Duodenal mucosa (tissue), 2 donors: ENCODE results near the gene SPIN2B.
"Not testable (repeated sequence)": the region's sequence is repeated elsewhere in the genome, so short reads cannot be mapped to it uniquely, and the experiment has no call there.

Experiments
- H3K27ac ChIP-seq: one replicate; pipeline ENCODE4 v1.7.0; 2013; ENCODE audit warnings: low read depth, low read length
- H3K27me3 ChIP-seq, 2 donors: one replicate each; pipeline ENCODE4 v1.7.0; 2013; ENCODE audit warnings: low read length in 2 of 2, control low read depth in 1 of 2; ENCODE audit not compliant: insufficient read depth in 2 of 2, control insufficient read depth in 1 of 2
- H3K36me3 ChIP-seq, 2 donors: one replicate each; pipeline ENCODE4 v1.7.0; 2013; ENCODE audit warnings: low read length in 2 of 2, control low read depth in 1 of 2; ENCODE audit not compliant: insufficient read depth in 2 of 2, control insufficient read depth in 1 of 2
- H3K4me1 ChIP-seq, 2 donors: one replicate each; pipeline ENCODE4 v1.7.0; 2013; ENCODE audit warnings: low read length in 2 of 2, control low read depth in 1 of 2; ENCODE audit not compliant: insufficient read depth in 2 of 2, control insufficient read depth in 1 of 2
- H3K4me3 ChIP-seq, 2 donors: one replicate each; pipeline ENCODE4 v1.7.0; 2013; ENCODE audit warnings: low read length in 2 of 2, low read depth in 1 of 2
- H3K9ac ChIP-seq, 2 donors: one replicate each; pipeline ENCODE4 v1.7.0; 2013; ENCODE audit warnings: low read length in 2 of 2, low read depth in 1 of 2
- H3K9me3 ChIP-seq, 2 donors: one replicate each; pipeline ENCODE4 v1.7.0; 2013; ENCODE audit warnings: low read length in 2 of 2, control low read depth in 1 of 2; ENCODE audit not compliant: control insufficient read depth in 1 of 2

The SPIN2B gene

DNA sequence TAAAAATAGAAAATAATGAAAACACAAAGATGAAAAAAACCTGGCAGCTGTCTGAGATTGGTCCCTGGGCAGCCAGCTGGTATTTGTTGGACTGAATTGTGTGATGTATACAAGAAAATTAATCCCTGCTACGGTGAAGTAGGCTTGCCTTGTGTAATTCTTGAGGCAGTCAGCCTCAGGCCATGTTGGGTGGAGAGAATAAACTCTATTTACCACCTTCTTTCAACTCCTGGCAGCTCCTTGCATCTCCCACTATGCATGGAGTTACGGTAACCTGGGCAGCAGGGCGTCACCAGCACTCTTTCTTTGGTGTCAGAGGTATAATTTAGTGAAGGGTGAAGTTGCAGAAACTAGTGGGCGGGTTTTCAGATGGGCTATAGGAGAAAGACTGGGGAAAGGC lies 12.4 kb upstream of the SPIN2B start:
- Histone ChIP-seq H3K4me3 (no peak overlapping the region), H3K9ac (no peak overlapping the region), H3K27ac (no peak overlapping the region), H3K36me3 (no peaks in the 10 kb centered on the region), H3K27me3 (no peaks in the 10 kb centered on the region), H3K4me1 (no peaks in the 10 kb centered on the region), H3K9me3 (no peaks in the 10 kb centered on the region)

DNA sequence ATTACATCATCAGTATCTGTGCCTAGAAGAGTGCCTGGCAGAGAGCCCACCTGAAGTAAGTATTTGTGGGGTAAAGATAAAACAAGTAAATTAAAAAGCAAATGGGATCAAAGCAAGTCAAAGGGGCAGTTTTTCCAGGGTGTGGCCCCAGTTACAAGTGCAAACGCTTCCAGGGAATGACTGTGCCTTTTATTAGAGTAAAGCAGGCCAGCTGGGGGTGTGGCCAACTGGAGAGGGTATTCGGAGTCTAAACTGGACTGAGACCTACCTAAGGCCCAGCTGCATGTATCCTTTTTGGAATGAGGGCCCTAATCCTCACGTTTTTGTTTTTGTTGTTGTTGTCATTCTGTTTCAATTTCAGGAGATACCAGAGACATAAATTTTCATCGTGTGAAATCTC lies 11.9 kb upstream of the SPIN2B start:
- not testable (repeated sequence) for H3K4me3 ChIP-seq

DNA sequence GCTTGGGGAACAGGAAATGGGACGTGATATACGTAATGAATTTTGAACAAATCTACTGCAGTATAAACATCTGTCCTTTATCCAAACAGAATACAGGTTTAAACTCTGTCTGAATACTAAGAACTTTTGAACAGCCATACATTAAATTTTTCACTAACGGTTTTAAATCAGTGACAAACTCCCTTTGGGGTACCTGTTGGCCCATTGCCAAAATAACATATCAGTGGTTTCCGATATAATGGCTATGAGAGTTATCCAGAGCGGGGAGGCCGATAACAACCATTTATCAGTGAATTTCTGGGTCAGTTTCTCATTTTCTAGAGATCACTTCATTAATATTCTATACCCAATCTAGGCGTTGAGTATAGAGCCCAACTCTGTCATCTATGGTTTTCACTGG lies 10.7 kb upstream of the SPIN2B start:
- no peaks in the 10 kb centered on the region for H3K36me3 ChIP-seq
- no peaks in the 10 kb centered on the region for H3K27me3 ChIP-seq
- no peak overlapping the region for H3K9ac ChIP-seq
- H3K9me3 ChIP-seq: no peaks in the 10 kb centered on the region
- H3K4me3 ChIP-seq: no peak overlapping the region
- no peaks in the 10 kb centered on the region for H3K4me1 ChIP-seq
- no peak overlapping the region for H3K27ac ChIP-seq

More for the DNA sequence above, 11.9 kb upstream of the SPIN2B start:
- not testable (repeated sequence) for H3K36me3 ChIP-seq, H3K4me1 ChIP-seq, H3K27me3 ChIP-seq, H3K9me3 ChIP-seq, H3K9ac ChIP-seq, H3K27ac ChIP-seq

DNA sequence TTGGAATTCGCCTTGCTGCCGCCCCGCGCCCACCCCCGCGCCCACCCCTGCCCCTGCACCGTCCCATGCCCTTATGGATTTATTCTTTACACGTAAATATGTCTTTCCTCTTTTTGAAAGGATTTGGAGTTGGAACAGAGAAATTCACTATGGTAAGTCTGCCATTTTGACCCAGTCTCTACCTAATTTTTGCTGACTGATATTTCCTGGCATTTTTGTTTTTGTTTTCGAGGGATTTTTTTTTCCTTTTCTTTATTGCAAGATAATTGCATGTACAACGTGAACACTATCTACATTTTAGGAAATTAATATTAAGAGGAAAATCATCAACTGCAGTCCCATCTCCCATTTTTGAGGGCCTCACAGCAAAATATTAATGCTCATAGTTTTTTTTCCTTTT lies 468 bp upstream of the SPIN2B start:
- peak overlapping the region; percentile 54 to 77 for H3K9ac ChIP-seq

DNA sequence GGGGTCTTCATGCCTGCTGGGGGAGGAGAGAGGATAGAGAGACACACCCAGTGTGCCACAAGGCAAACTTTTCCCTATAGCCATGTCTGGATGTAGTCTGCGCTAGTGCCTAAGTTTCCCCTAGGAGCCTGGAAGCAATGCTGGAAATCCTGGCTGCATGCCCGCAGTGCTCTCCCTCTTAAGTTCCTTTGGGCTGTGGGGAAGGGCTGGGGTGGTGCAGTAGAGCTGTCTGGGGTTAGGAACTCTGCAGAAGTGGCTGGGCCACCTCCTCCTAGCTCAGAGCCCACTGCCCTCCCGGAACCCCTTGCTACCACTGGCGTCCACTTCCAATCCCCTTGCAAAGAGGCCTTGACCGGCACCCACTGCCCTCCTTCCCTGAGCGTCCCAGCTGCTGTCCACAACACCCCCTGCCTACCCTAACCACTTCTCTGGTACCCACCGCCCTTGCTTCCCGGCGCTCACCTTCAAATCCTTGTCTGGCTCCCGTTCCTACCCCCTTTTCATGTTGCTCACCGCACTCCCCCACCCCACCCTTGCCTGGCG lies 658 bp downstream of the SPIN2B start:
- H3K27ac ChIP-seq, H3K4me1 ChIP-seq, H3K9me3 ChIP-seq, H3K36me3 ChIP-seq, H3K27me3 ChIP-seq: not testable (repeated sequence)
- H3K4me3 ChIP-seq: peak overlapping the region; percentile 71 to 76
- peak overlapping the region; percentile 54 to 77 for H3K9ac ChIP-seq

More for the DNA sequence above, 468 bp upstream of the SPIN2B start:
- H3K27me3 ChIP-seq: no peaks in the 10 kb centered on the region
- no peaks in the 10 kb centered on the region for H3K9me3 ChIP-seq
- H3K4me1 ChIP-seq: no peaks in the 10 kb centered on the region
- no peaks in the 10 kb centered on the region for H3K36me3 ChIP-seq
- no peak overlapping the region for H3K27ac ChIP-seq
- peak overlapping the region; percentile 71 to 76 for H3K4me3 ChIP-seq

DNA sequence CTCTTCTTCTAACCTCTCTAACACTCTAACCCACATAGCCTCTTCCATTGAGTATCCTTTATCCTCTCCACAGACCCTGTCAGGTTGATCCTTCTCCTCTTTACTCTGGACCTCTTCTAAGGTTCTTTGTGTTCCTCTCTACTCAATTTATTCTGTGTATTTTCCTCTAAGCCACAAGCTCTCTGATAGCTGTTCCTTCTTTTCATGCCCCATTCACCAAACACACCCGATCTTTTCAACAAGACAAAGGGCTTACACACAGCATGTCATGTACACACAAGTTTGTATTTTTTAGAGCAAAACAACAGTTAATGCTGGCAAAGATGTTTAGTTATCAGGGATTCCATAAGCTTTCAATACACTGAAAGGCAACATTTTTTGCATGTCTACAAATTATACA lies 1.9 kb downstream of the SPIN2B start:
- no peaks in the 10 kb centered on the region for H3K27me3 ChIP-seq
- no peaks in the 10 kb centered on the region for H3K36me3 ChIP-seq
- no peak overlapping the region for H3K27ac ChIP-seq
- H3K4me3 ChIP-seq: no peak overlapping the region
- H3K4me1 ChIP-seq: no peaks in the 10 kb centered on the region
- H3K9ac ChIP-seq: no peak overlapping the region
- H3K9me3 ChIP-seq: no peaks in the 10 kb centered on the region

DNA sequence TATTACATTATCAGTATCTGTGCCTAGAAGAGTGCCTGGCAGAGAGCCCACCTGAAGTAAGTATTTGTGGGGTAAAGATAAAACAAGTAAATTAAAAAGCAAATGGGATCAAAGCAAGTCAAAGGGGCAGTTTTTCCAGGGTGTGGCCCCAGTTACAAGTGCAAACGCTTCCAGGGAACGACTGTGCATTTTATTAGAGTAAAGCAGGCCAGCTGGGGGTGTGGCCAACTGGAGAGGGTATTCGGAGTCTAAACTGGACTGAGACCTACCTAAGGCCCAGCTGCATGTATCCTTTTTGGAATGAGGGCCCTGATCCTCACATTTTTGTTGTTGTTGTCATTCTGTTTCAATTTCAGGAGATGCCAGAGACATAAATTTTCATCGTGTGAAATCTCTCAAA lies 3.8 kb downstream of the SPIN2B start:
- not testable (repeated sequence) for H3K27ac ChIP-seq, H3K36me3 ChIP-seq, H3K4me1 ChIP-seq, H3K4me3 ChIP-seq, H3K9me3 ChIP-seq, H3K27me3 ChIP-seq, H3K9ac ChIP-seq

DNA sequence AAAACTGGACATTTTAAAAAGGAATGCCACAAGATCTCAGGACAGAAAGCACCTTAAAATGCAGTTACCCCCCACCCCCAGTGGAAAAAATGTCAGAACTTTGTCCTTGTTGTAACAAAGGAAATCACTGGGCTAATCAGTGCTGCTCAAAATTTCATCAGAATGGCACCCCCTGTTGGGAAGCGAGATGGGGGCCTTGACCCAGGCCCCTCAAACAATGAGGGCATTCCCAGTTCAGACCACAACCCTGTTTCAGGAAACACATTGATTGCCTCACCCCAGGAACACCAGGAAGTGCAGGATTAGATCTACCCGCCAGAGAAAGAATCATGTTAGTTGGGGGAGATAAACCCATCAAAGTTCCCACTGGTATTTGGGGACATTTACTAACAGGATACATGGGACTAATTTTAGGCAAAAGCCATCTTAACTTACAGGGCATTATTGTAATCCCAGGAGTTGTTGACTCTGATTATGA lies 16.4 kb downstream of the SPIN2B start:
- Histone ChIP-seq H3K4me3 (no peak overlapping the region), H3K36me3 (no peaks in the 10 kb centered on the region), H3K27ac (no peak overlapping the region), H3K4me1 (no peaks in the 10 kb centered on the region), H3K27me3 (no peaks in the 10 kb centered on the region), H3K9me3 (no peaks in the 10 kb centered on the region), H3K9ac (no peak overlapping the region)

DNA sequence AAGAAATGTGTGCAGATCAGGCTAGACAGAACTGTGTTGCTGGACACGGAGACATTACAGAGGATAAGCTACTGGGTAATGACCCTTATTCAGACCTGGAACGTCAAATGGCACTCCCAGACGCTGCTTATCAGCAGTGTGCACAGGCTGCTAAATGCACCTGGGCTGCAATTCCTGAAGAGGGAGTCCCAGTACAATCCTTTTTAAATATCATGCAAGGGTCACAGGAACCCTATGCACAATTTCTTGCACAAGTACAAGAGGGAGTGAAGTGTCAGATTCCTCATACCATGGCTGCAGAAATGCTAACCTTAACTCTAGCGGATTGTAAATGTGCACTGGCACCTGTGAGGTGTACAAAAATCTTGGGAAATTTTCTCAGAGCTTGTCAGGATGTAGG lies 16.9 kb downstream of the SPIN2B start:
- no peaks in the 10 kb centered on the region for H3K27me3 ChIP-seq
- no peak overlapping the region for H3K27ac ChIP-seq
- H3K9me3 ChIP-seq: no peaks in the 10 kb centered on the region
- no peaks in the 10 kb centered on the region for H3K4me1 ChIP-seq
- H3K9ac ChIP-seq: no peak overlapping the region
- no peak overlapping the region for H3K4me3 ChIP-seq
- no peaks in the 10 kb centered on the region for H3K36me3 ChIP-seq

DNA sequence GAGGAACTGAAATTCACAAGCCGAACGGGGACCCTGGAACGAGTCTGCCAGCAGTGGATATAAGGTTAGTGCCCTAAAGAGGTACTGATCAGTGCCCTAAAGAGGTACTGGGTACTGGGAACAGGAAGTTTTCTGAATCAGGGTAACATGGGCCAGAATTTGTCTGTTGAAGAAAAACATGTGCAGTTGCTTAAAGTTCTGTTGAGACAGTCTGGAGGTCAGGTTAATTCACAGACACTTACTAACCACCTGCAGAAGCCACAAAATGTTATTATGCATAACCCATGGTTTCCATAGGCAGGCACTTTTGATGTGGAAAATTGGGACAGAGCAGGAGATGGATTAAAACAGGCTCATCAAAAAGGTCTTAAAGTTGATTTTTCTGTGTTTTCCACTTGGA lies 17.9 kb downstream of the SPIN2B start:
- Histone ChIP-seq H3K36me3 (no peaks in the 10 kb centered on the region), H3K4me1 (no peaks in the 10 kb centered on the region), H3K27ac (no peak overlapping the region), H3K9ac (no peak overlapping the region), H3K4me3 (no peak overlapping the region), H3K9me3 (no peaks in the 10 kb centered on the region), H3K27me3 (no peaks in the 10 kb centered on the region)

DNA sequence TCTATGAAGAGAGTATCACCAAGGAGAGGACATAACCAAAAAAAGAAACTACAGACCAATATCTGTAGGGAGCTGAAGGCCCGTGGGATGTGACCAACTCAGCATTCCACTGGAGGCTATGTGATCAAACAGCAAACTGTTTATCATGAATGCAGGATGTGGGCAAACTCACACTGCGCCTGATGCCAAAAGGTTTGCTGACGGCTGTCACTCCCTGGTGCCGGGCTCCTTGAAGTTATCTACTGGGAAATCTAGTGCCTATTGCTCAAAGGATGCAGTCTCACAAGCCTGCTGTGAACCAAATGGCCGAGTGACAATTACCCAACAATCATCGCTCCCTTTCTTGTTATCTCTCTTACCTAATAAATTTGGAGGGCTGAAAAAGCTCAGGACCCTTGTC lies 18.4 kb downstream of the SPIN2B start:
- H3K9ac ChIP-seq, H3K4me1 ChIP-seq, H3K27ac ChIP-seq, H3K27me3 ChIP-seq, H3K4me3 ChIP-seq, H3K9me3 ChIP-seq, H3K36me3 ChIP-seq: not testable (repeated sequence)
